Measurements from ENCODE around the gene DNALI1. TPM values are rescaled to one million over a fixed set of nuclear protein-coding genes. Genes with fewer than 3 reads are reported as not detected.

The DNALI1 gene
- total RNA-seq, 1 experiment from 2014 or later, result not detected

DNA sequence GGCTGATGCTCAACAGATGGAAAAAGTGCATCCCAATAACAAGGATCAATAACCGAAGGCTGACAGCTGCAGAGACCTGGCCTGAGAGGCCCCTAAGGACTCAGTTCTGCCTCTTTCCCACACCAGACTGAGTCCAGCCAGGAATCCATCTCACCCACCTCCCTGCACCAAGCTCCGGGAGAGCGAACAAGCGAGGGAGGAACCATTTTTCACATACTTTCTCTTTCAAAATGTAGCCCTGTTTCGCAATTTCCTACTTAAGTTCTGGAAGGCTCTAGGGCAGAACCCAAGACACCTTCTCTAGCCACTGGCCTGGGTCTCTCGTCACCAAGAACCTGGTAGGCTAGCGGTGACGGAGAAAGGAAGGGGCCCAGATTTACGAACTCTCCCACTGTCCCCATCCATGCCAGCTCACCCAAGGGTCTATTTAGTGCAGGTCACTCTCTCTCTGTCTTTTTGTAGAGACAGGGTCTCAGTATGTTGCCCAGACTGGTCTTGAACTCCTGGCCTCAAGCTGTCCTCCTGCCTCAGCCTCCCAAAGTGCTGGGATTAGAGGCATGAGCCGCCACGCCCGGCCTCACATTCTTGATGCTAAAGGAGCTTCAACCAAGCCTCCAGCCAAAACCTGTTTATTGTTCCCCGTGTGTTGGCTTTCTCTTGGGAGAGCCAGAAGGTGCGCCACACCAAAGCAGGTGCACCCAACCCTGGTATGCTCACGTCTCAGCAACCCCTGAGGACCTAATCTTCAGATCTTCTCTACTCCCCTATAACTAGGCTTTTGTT is 49.9 kb downstream of the DNALI1 start:
- Mint-ChIP-seq H3K4me3 (ENCODE audit: unreplicated experiment) (no peak overlapping the region), H3K9me3 (ENCODE audit: unreplicated experiment) (no peaks in the 10 kb centered on the region), H3K27ac (ENCODE audit: low read depth, unreplicated experiment) (no peak overlapping the region), H3K36me3 (ENCODE audit: insufficient read depth, unreplicated experiment) (peaks cover 5% of the 10 kb centered on the region), H3K27me3 (ENCODE audit: insufficient read depth, unreplicated experiment) (no peaks in the 10 kb centered on the region), H3K4me1 (ENCODE audit: insufficient read depth, unreplicated experiment) (no peaks in the 10 kb centered on the region)
- DNase-seq (ENCODE audit: unreplicated experiment), result no peak
- TF ChIP-seq, protein P1, sequence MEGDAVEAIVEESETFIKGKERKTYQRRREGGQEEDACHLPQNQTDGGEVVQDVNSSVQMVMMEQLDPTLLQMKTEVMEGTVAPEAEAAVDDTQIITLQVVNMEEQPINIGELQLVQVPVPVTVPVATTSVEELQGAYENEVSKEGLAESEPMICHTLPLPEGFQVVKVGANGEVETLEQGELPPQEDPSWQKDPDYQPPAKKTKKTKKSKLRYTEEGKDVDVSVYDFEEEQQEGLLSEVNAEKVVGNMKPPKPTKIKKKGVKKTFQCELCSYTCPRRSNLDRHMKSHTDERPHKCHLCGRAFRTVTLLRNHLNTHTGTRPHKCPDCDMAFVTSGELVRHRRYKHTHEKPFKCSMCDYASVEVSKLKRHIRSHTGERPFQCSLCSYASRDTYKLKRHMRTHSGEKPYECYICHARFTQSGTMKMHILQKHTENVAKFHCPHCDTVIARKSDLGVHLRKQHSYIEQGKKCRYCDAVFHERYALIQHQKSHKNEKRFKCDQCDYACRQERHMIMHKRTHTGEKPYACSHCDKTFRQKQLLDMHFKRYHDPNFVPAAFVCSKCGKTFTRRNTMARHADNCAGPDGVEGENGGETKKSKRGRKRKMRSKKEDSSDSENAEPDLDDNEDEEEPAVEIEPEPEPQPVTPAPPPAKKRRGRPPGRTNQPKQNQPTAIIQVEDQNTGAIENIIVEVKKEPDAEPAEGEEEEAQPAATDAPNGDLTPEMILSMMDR (IDR thresholded peaks at IDR 0.05; ENCODE audit: unreplicated experiment), result no peak
- CTCF ChIA-PET, result interaction anchor here (1.0 to 15.7 kb wide), 4 partner anchors 8 to 143 kb away, joined by 3 to 271 read pairs (median 3); a partner anchor contains a TSS
- intact Hi-C loops (cut with micrococcal nuclease), result loop anchor here (10.0 kb wide), 1 partner anchor 1218 kb away; no protein-coding TSS in a partner anchor
- POLR2A ChIA-PET, result no interaction called here
- BruUV-seq (replicated peaks), result no TSS peak

DNA sequence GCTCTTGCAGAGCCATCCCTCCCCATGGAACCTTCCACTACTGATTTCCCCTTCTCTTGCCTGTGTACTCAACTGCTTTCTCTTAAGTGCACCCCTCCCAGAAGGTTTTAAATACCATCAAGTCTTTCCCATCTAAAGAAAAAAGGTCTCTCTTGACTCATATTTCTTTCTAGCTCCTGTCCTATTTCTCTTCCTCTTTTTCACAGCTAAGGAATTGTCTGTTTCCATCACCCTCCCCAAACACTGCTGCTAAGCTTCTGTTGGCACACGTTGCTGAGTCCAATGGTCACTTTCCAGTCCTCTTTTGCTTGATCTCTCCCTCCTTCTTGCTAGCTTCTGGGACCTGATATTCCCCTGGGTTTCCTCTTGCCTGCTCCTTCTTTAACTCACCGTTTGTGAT is 52.3 kb downstream of the DNALI1 start:
- no peak overlapping the region for H3K27ac Mint-ChIP-seq (ENCODE audit: low read depth, unreplicated experiment)

DNA sequence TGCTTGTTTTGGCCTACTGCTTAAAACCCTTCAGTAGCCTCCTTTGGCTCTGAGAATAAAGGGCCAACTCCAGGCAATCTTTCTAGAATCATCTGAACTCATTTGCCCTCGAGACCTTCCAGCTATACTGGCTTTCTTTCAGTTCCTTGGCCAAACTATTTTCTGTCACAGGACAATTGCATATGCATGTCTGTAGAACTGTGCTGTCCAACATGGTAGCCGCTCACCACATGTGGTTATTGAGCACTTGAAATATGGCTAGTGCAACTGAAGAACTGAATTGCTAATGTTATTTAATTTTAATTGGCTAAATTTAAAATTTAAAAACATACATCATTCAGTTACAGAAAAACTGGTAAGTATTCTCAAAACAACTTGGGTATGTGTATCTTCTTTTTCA is 53.3 kb downstream of the DNALI1 start:
- no peak overlapping the region for H3K27ac Mint-ChIP-seq (ENCODE audit: low read depth, unreplicated experiment)
- H3K4me3 Mint-ChIP-seq (ENCODE audit: unreplicated experiment), result no peak overlapping the region
- TF ChIP-seq, protein P1 (IDR thresholded peaks at IDR 0.05; ENCODE audit: unreplicated experiment), result no peak
- H3K27me3 Mint-ChIP-seq (ENCODE audit: insufficient read depth, unreplicated experiment), result no peaks in the 10 kb centered on the region
- ChIA-PET CTCF (interaction anchor here (0.6 to 15.7 kb wide), 2 partner anchors 13 to 75 kb away, joined by 3 to 271 read pairs; a partner anchor contains a TSS), POLR2A (no interaction called here)
- no peak for DNase-seq (ENCODE audit: unreplicated experiment)
- H3K9me3 Mint-ChIP-seq (ENCODE audit: unreplicated experiment), result no peaks in the 10 kb centered on the region
- H3K4me1 Mint-ChIP-seq (ENCODE audit: insufficient read depth, unreplicated experiment), result no peaks in the 10 kb centered on the region
- intact Hi-C loops (cut with micrococcal nuclease), result loop anchor here (10.0 kb wide), 1 partner anchor 1215 kb away; no protein-coding TSS in a partner anchor
- BruUV-seq (replicated peaks), result no TSS peak
- no peaks in the 10 kb centered on the region for H3K36me3 Mint-ChIP-seq (ENCODE audit: insufficient read depth, unreplicated experiment)

More for the DNA sequence above, 52.3 kb downstream of the DNALI1 start:
- CTCF ChIA-PET, result interaction anchor here (0.6 to 15.7 kb wide), 4 partner anchors 8 to 100 kb away, joined by 3 to 271 read pairs (median 4); a partner anchor contains a TSS
- TF ChIP-seq, protein P1 (IDR thresholded peaks at IDR 0.05; ENCODE audit: unreplicated experiment), result no peak
- no peak for DNase-seq (ENCODE audit: unreplicated experiment)
- Mint-ChIP-seq H3K36me3 (ENCODE audit: insufficient read depth, unreplicated experiment) (no peaks in the 10 kb centered on the region), H3K4me3 (ENCODE audit: unreplicated experiment) (no peak overlapping the region), H3K27me3 (ENCODE audit: insufficient read depth, unreplicated experiment) (no peaks in the 10 kb centered on the region), H3K9me3 (ENCODE audit: unreplicated experiment) (no peaks in the 10 kb centered on the region), H3K4me1 (ENCODE audit: insufficient read depth, unreplicated experiment) (no peaks in the 10 kb centered on the region)
- BruUV-seq (replicated peaks), result no TSS peak
- intact Hi-C loops (cut with micrococcal nuclease), result loop anchor here (10.0 kb wide), 1 partner anchor 1216 kb away; no protein-coding TSS in a partner anchor
- POLR2A ChIA-PET, result no interaction called here

DNA sequence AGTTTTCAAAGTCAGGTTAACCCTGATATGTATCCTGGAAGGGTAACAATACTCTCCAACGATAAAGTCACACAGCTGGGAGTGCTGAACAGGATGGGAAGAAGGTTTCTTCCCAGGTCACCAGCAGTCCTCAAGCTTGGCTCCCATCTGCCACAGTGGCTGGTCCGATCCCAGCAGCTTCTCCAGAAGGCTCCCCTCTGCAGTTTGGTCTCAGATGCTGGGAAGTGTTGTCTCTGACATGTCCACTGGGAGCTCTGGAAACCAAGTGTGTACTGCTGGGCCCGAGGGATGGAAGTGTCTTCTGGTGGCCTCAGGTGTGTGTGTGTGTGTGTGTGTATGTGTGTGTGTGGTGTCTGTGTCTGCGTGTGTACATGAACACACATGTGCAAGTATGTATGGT is 55.4 kb downstream of the DNALI1 start:
- ChIA-PET CTCF (interaction anchor here (0.6 to 1.6 kb wide), 4 partner anchors 9 to 1036 kb away, joined by 3 to 9 read pairs (median 4); no protein-coding TSS in a partner anchor), POLR2A (no interaction called here)
- TF ChIP-seq, protein P1 (IDR thresholded peaks at IDR 0.05; ENCODE audit: unreplicated experiment), result no peak
- DNase-seq (ENCODE audit: unreplicated experiment), result no peak
- Mint-ChIP-seq H3K4me1 (ENCODE audit: insufficient read depth, unreplicated experiment) (no peaks in the 10 kb centered on the region), H3K27me3 (ENCODE audit: insufficient read depth, unreplicated experiment) (peaks cover 22% of the 10 kb centered on the region), H3K9me3 (ENCODE audit: unreplicated experiment) (no peaks in the 10 kb centered on the region), H3K4me3 (ENCODE audit: unreplicated experiment) (no peak overlapping the region), H3K36me3 (ENCODE audit: insufficient read depth, unreplicated experiment) (no peaks in the 10 kb centered on the region), H3K27ac (ENCODE audit: low read depth, unreplicated experiment) (no peak overlapping the region)
- intact Hi-C loops (cut with micrococcal nuclease), result no loop called here
- BruUV-seq (replicated peaks), result no TSS peak

All from MCF 10A (cell line).